NCI-H1417 treated with DMSO at 0.1 percent for 48 hours (cell line): Measurements from ENCODE around the gene DCAF17.
"Not testable (repeated sequence)": the region's sequence is repeated elsewhere in the genome, so short reads cannot be mapped to it uniquely, and the experiment has no call there.

ENCODE experiments used
- DNase-seq: peaks from one replicate; lab custom pipeline; 2025; lab: John Stamatoyannopoulos, UW

DCAF17 gene

DNA sequence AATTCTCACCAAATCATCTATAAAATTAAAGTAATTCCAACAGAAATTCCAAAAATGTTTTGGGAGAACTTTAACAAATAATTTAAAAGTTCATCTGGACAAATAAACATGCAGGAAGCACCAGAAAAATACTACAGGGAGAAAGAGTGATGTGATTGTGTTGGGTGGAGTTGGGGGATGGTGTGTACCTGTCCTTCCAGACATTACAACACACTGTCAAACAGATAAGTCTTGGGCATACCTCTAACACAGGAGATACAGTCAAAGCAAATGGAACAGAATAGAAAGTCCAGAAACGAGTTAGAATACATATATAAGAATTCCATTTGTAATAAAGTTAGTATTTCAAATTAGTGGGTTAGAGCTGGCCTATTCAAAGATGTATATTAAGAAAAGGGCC lies 22.8 kb upstream of the DCAF17 start:
- DNase-seq, result no peak

DNA sequence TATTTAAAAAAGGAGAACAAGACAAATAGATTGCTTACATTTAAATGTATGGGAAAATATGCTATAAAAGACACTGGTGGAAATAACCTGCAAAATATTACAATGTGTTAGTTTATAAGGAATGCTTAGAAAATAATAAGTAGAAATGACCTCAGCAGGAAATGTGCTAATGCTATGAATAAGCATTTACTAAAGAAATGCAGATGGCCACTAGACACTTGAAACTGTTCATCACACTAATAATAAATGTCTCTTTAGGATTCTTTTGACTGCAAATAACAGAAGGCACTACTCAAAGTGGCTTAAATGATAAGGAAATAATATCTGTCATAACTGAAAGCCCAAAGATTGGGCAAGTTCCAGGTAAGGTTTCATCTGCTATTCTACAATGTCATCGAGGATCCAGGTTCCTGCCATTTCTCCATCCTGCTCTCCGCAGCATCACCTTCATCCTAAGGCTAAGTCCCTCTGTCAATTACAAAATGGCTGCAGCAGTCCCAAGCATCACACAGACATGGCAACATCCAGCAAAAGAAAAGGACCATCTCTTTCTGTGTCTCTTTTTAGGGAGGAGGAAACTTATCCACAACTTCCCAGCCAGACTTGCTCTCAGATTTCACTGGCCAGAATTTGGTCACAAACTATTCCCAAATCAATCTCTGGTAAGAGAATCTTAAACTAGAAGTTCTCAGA lies 22.1 kb upstream of the DCAF17 start:
- DNase-seq, result no peak

DNA sequence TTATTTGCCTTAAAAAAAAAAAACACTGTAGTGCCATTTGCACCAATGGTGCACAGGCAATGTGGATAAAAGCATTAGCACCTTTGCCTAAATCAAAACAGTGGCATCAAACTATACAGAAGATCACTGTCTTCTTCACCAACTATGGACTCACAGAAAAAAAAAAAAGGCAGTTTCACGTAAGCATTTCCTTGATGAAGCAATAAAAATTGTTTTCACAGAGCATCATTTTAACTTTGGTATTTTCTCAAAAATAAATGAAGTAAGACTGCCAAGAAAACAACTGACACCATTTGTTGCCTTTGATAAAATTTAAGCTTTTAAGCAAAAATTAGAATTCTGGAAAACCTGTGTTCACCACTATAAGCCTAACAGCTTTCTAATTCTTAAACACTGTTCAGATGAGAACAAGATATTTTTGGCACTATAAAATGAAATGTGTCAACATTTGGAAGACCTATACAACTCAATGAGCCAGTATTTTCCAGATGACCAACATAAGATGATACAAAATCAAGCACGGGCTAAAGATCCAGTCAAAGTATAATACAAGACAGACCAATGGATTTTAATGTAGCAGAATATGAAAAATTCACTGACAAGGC lies 21.4 kb upstream of the DCAF17 start:
- DNase-seq, result no peak

DNA sequence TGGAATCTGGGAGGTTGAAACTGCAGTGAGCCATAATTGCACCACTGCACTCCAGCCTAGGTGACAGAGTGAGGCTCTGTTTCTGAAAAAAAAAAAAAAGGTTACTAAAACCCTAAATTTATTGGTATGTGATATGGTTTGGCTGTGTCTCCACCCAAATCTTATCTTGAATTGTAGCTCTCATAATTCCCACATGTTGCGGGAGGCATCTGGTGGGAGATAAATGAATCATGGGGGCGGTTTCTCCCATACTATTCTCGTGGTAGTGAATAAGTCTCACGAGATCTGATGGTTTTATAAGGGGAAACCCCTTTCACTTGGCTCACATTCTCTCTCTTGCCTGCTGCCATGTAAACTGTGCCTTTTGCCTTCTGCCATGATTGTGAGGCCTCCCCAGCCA lies 19.4 kb upstream of the DCAF17 start:
- DNase-seq, result not testable (repeated sequence)

DNA sequence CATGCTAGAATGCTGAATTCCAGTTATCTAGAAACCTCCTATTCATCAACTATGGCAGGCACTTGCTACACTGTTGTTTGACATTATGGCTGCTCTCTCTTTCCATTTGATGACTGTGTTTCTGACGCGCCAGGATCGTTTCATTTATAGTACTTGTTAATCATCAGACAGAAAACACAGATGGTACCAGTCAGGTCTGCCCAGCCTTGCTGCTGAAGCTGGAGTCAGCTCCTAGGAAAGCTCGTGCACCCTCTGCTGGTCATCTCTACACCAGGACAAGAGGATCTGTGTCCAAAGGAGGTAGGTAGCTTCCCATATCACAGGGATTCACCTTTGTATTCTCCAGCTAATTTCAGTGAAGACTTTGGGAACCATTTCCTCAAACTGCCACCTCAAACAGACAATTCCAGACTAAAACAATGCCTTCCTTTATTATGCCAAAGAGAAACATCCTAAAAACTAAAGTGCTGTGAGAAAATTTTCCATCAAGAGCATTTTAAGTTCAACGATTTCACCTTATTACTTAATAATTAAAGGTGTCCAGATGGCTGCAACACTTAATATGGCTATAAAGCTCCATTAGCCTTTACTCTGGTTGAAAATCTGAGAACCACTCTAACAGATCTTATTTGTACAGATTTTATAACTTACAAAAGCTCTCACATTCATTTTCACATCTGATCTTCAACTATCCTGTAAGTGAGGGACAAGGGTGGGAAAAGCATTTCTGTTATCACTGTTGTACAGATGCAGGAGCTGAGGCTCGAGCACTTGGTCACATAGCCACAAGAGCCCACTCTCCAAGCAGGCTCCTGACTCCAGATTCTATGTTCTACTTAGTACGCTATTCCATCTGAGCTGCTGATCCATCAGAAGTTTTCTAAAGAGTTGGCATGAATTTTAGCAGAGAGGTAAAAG lies 17.8 kb upstream of the DCAF17 start:
- no peak for DNase-seq

DNA sequence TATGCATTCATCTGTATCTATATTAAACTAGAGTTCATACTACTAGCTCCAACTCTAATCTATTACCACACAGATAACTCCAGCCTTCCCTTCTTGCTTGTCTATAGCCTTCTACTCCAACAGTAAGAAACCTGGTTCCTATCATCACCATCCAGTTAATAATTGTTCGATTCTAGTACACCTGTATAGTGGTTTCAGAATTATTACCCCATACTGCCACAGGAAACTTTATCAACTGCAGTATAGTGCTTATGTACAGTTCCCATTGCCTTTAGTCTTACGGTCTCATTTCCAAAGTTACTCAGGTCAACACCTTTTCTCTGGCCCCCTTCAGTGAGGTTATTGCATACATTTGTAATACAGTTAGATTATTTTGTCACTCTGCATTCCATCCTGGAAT lies 14.7 kb upstream of the DCAF17 start:
- DNase-seq, result no peak

DNA sequence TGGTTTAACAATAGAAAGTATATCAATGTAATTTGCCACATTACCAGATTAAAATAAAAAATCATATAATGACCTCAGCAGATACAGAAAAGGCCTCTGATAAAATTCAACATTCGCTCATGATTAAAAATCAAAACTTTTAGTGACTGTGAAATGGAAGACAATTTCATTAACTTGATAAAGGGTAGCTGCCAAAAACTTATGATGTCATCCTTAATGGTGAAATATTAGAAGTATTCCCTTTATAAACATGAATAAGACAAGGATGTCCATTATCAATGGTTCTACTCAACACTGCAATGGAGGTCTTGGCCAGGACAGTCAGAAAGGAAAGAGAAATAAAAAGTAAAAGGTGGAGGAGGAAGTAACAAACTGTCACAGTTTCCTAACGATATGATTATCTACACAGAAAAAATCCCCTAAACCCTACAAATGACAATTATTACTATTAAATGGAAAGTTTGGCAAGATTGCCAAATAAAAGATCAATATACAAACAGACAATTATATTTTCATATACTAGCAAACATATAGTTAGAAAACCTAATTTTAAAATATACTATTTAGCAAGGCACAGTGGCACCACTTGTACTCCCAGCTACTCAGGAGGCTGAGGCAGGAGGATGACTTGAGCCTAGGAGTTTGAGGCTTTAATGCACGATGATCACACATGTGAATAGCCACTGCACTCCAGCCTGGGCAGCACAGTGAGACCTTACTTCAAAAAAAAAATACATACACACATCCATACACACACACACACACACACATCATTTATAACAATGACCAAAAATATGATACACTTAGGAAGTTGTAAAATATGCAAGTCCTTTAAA lies 13.1 kb upstream of the DCAF17 start:
- no peak for DNase-seq

DNA sequence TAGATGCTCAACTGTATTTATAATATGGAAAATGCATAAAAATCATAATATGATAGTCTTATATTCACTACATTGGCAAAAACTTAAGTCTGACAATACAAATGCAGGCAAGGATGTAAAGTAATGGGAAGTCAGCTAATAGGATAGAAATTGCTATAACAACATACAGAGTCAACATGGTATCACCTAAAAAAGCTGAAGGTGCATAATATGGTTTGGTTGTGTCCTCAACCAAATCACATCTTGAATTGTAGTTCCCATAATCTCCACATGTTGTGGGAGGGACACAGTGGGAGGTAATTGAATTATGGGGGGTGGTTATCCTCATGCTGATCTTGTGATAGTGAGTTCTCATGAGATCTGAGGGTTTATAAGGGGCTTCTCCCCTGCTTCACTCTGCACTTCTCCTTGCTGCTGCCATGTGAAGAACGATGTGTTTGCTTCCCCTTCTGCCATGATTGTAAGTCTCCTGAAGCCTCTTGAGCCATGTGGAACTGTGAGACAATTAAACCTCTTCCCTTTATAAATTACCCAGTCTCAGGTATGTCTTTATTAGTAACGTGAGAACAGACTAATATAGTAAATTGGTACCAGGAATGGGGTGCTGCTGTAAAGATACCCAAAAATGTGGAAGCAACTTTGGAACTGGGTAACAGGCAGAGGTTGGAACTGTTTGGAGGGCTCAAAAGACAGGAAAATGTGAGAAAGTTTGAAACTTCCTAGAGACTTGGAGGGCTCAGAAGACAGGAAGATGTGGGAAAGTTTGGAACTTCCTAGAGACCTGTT lies 11.1 kb upstream of the DCAF17 start:
- not testable (repeated sequence) for DNase-seq

DNA sequence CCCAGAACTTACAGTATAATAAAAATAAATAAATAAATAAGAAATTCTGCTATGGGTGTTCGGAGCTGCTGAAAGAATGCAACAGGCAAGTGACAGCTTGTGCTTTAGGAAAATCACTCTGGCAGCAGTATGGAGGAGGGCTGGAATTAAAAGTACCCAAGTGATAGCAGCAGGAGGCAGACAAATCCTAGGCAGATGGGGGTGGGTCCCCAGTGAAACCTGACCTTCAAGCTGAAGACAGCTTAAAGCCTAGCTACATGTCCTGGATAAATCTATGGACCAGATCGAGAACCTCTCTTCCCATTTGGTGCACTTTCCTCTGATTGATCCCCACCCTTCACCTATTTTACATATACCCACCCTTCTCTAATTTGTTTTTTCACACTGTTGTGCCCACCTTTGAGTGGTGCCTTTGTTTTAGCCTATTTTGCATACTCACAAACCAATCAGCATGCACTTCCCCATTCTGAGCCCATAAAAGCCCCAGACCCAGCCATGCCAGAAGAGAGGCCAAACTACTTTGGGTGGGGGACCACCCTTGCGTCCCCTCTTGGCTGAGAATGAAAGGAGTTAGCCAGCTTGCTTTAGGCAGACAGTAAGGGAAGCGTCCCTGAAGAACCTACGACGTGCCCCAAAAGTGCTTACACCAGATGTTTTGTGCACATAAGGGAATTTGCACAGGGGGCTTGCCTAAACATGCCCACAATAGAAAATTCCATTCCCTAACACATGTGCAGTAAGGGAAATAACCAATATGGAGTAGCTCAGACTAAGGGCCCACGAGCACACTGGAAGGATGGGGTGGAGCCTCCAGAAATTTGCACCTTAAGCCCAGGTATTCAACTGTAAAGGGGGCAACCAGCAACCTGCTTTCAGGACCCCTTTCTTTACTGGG lies 3.3 kb upstream of the DCAF17 start:
- no peak for DNase-seq

DNA sequence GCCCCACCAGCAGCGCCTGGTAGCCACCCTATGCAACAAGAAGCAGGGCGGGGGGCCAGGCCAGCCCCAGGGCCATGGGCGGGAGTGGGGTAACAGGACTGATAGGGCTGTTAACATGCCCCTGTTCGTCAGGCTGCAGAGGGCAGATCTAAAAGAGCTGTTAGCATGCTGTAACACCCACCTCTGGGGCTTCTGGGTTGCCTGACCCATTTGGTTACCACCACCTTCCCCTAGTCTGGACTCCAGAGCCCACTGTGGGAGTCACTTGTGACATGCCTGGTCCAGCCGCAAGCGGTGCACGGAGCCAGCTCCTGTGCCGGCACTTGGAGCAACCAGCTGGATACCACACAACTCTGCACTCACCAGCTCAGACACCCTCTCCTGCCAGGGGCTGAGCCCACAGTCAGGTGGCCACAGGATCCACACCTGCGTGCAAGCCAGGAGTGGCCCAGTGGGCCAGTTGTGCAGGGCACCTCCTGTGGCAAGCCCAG lies 2.3 kb upstream of the DCAF17 start:
- no peak for DNase-seq

DNA sequence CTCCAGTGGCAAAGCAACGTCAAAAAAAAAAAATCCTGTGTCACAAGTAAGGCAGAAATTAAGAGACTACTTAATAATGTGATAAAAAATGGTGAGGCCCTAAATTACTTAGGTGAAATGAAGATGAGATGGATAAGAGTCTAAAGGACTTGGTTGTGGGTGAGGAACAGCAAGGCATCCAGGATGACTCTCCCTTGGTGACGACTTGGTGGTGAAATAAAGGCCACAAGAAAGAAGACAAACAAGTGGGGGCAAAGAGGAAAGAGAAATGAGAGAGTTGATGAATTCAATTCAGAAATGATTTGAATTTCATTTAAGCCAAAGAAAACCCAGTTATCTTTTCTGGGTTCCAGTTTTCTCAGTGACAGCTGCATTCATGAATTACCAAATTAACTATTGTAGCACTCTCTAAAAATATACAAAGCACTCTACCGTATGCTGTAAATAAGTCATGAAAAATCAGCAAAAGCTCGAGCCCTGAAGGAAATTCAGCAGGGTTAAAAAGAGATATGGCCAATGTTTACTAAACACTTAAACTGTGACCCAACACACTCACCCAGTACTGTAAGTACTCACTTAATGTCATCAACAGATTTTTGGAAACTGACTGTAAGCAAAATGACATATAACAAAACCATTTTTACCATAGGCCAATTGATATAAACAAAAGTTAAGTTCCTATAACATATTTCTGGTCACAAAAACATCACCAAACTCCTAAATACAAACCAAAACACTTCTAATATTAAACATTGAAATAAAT lies 1.6 kb upstream of the DCAF17 start:
- DNase-seq, result no peak

DNA sequence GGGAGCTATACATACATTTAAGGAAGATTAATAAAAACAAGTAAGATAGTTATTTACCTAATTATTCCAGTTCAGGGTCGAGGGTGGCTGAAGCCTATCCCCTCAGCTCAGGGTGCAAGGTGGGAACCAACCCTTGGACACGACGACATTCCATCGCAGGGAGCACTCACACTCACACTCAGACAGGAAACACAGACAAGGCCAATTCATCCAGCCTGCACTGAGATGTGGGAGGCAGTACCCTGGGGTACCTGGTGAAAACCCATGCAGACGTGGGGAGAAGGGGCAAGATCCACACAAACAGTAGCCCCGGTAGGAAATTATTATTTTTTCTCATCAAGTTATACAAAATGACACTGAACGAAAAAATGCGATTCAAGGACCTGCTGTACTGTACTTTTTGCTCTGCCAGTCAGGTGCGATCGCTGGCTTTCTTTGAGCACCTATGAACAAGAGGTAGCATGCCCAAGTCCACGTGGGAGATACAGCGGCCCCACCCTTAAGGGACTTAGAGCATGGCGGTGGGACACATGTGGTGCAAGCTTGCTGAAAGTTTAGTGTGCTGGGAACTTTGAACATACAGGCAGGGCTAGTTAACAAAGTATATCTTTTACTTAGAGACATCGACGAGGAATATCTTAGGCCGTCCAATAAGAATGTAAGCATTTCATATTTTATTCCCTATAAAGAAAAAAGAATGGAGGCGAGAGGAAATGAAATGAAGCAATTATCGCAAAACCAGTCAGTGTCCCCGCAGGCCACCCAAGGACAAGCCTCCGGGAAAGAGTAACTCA lies 860 bp upstream of the DCAF17 start:
- no peak for DNase-seq

DNA sequence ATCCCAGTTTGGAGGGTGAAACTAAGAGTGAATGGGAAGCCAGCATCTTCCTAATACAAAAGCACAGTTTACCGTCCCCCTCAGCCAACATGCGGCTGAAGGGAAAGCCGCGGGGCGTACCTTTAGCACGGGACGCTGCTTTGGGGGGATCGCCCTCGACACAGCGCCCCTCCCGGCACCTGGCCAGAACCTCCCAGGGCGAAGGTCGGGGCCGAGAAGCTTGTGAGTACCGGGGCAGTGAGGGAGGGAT lies 338 bp upstream of the DCAF17 start, which contains the start of gene METTL8:
Gene METTL8, minus strand, starts transcription at position 228 of the 250 bp plus-strand sequence. CDS start 41,805 bp downstream, outside the sequence.
- no peak for DNase-seq

DNA sequence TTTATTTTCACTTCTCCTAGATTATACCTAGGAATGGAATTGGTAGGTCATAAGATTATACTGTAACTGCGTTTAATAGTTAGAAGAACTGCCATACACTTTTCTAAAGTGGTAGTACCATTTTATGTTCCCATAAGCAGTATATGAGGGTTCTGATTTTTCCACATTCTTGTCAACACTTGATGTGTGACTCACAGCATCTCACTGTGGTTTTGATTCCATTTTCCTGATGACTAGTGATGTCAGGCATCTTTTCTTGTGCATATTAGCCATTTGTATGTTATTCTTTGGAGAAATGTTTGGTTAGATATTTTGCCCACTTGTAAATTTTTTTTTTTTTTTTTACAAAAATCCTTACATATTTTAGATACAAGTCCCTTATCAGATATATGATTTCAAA lies 2.3 kb downstream of the DCAF17 start:
- DNase-seq, result no peak

DNA sequence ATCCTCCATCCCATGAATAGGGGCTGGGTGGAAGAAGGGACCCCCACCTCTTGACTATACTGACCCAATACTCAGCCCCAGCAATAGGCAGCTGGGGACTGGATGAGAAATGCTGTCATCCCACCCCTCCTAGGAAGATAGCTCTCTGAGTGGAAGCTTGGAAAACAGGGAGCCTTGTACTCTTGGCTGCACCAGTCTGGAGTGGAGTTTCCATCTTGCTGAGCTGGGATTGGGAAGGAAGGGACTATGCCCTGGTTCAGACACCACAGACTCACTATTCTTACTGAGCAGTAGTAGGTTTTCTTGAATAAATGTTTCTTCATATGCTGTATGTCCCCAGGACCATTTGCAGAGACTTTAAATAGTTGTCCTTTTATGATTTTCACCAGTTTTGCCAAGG lies 7.4 kb downstream of the DCAF17 start:
- no peak for DNase-seq

DNA sequence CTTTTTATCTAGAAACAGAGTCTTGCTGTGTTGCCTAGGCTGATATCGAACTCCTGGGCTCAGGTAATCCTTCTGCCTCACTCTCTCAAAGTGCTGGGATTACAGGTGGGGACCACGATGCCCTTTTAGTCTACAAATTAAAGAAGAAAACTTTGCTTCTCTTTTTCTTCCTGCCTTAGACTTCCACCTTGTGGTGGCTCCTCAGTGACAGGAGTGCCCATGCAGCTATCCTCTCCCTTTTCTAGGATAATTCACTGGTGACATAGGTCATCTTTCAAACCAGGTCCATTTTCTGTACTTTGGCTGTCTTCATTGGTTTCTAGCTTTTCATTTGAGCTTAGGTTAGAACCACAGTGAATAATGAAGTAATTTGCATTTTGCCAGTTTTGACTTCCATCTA lies 13.6 kb downstream of the DCAF17 start:
- DNase-seq, result no peak

DNA sequence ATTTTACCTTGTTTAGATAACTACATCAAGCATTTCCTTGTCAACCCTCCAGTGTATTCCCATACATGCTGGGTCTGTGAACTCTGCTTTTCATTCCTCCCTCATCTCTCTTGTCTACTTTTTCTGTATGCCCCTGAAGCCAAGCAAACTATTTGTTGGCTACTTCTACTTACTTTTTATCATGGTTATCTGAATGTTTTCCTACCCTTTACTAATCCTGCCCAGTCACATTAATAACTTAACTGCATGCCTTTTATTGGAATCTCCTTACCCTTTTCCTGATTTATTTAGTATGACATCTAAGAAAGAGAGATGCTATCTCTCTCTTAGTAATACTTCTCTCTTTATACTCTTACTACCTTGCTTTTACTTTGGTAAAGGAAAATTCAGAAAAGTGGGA lies 17.0 kb downstream of the DCAF17 start:
- no peak for DNase-seq

DNA sequence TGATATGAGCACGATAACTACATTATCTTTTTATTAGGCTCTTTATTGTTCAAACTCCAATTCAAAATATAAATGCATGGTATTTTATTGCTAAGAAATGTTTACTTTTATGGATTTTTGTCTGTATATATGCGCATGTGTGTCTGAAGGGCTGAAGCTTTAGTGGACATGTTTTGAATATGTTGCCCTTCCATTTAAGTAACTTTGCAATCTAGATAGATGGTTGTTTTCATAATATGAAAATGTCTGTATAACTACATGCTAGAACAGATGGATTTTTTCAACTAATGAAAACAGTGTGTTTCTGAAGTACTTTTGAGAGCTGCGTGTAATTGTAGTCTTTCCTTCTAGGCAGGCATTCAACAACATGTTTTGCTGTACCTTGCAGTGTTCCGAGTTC lies 18.7 kb downstream of the DCAF17 start:
- no peak for DNase-seq

DNA sequence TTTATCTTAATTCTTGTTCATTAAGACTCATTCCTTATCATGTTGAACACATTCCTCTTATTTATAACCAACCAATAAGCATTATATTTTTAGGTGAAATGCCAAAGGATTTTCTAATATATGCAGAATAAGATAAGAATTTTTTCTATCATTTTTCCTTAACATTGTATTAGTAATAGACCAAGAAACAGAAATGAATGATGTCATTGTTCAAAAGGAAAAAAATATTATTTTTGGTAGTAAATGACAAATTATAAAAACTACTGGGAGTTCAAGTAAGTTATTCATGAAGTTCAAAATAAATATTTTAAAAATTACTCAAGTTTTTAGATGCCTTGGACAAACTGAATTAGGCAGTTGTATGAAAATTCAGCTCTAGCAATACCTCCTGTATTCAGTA lies 25.5 kb downstream of the DCAF17 start:
- DNase-seq, result no peak
